Esophagus squamous epithelium (tissue), 4 donors: ENCODE measurements around the gene KLF16.

Experiments used
- CTCF ChIP-seq, 6 experiments: fragments of 450-650 bp in 4 of 6; fragments of 200-600 bp in 2 of 6; sonication (generic) in 2 of 6; IDR thresholded peaks; one replicate each; pipeline ENCODE4 v1.5.1; 2016 to 2019; ENCODE audit warnings: antibody characterized with exemption in 6 of 6, mild to moderate bottlenecking in 4 of 6, moderate library complexity in 4 of 6
- POLR2A ChIP-seq, 4 donors: fragments of 450-650 bp; IDR thresholded peaks; one replicate each; pipeline ENCODE4 v1.6.1; 2017; ENCODE audit warnings: antibody characterized with exemption in 4 of 4, mild to moderate bottlenecking in 4 of 4, moderate library complexity in 3 of 4

GRCh38 chr19:1901940-1902404, 38.6 kb upstream of the KLF16 start:
- peak in 1 of 4 donors; percentile 43 for TF ChIP-seq POLR2A (IDR thresholded peaks at IDR 0.05)
- TF ChIP-seq CTCF (IDR thresholded peaks at IDR 0.05): no peak
